ENCODE data around the gene CDS2.

Gene CDS2

DNA sequence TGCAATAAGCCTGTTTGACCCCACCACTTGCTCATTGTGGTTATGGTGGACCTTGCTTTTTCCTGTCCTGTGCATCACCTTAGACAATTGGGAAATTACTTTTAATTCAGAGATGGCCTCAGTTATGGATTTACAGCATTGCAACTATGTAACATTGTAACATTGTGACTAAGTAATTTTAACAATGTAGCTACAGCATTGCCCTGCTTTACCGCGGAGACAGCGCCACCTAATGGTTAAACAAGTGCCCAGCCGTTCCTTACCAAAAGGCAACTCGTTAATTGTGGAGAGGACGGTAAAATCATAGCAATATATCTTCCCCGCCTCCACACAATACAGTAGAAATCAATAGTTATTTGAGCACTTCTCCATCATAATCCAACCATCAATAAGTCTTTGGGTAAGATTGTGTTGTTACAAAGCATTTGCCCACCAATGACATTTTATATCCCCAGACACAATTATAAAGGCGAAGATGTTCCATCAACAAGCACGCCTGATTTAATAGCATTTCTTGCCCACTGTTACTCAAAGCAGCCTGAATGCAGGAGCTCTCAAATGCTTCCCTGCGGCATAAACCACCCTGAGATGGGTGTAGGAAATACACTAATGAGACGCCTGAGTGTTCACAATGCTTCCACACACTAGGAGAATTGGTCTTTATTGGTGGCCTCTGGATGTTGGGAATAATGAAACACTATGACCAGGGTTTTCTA lies 96.3 kb downstream of the CDS2 start:
- H3K9me3 ChIP-seq, result no peaks in the 10 kb centered on the region
- no peak overlapping the region for H3K4me3 ChIP-seq
- H3K27ac ChIP-seq, result no peak overlapping the region
- H3K4me1 ChIP-seq, result no peaks in the 10 kb centered on the region
- H3K36me3 ChIP-seq, result peaks cover 0 to 5% (median 3%) of the 10 kb centered on the region in 3 donors
- intact Hi-C loops (cut with DNase I; ENCODE audit: low total_unique reads), result no loop called here
- TF ChIP-seq, protein P1, sequence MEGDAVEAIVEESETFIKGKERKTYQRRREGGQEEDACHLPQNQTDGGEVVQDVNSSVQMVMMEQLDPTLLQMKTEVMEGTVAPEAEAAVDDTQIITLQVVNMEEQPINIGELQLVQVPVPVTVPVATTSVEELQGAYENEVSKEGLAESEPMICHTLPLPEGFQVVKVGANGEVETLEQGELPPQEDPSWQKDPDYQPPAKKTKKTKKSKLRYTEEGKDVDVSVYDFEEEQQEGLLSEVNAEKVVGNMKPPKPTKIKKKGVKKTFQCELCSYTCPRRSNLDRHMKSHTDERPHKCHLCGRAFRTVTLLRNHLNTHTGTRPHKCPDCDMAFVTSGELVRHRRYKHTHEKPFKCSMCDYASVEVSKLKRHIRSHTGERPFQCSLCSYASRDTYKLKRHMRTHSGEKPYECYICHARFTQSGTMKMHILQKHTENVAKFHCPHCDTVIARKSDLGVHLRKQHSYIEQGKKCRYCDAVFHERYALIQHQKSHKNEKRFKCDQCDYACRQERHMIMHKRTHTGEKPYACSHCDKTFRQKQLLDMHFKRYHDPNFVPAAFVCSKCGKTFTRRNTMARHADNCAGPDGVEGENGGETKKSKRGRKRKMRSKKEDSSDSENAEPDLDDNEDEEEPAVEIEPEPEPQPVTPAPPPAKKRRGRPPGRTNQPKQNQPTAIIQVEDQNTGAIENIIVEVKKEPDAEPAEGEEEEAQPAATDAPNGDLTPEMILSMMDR (IDR thresholded peaks at IDR 0.05), result peak; percentile 71 to 83
- DNase-seq, result no peak
- H3K27me3 ChIP-seq, result no peaks in the 10 kb centered on the region

DNA sequence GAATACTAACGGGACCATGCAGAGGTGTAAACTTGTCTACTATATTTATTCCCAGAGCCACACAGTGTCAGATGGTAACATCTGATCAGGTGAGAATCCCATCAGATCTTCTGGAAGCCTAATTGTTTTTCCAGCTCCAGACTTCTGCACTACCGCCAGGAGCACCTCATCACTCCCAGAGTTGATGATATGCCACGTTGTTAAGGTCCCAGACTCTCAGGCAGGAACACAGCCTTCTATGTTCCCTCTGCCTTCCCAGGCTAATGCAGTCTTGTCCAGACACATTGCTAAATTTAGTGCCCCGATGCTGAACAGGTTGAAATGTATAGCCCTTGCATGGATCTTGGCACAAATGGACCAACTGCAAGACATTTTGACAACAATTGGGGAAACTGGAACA lies 103.7 kb downstream of the CDS2 start:
- no peaks in the 10 kb centered on the region for H3K9me3 ChIP-seq
- no peak overlapping the region for H3K4me3 ChIP-seq
- no peaks in the 10 kb centered on the region for H3K27me3 ChIP-seq
- no peak for DNase-seq
- H3K4me1 ChIP-seq, result no peaks in the 10 kb centered on the region
- H3K27ac ChIP-seq, result no peak overlapping the region
- TF ChIP-seq, protein P1 (IDR thresholded peaks at IDR 0.05), result no peak
- intact Hi-C loops (cut with DNase I; ENCODE audit: low total_unique reads), result no loop called here
- H3K36me3 ChIP-seq, result peaks cover 0 to 6% (median 3%) of the 10 kb centered on the region in 3 donors

DNA sequence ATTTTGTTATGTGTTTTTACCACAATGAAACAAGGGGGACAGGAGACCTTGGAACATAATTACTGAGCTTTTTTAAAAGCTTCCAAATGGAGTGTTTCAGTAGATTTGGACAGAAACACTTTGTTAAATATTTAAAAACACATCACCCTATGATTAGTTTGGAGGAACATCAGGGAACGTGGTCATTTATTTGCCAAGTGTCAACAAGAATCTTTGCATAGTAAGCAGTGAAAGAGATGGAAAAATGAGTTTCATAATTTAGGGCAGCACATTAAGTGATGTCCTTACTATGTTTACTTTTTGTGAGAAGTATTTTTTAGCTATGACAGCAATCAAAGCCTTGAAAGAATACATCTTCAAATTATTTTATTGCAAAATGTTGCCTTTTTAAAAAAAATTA lies 107.3 kb downstream of the CDS2 start:
- H3K27ac ChIP-seq, result no peak overlapping the region
- H3K27me3 ChIP-seq, result no peaks in the 10 kb centered on the region
- TF ChIP-seq, protein P1 (IDR thresholded peaks at IDR 0.05), result no peak
- no peaks in the 10 kb centered on the region for H3K9me3 ChIP-seq
- H3K4me1 ChIP-seq, result no peaks in the 10 kb centered on the region
- intact Hi-C loops (cut with DNase I; ENCODE audit: low total_unique reads), result no loop called here
- H3K36me3 ChIP-seq, result peaks cover 0 to 6% (median 3%) of the 10 kb centered on the region in 3 donors
- DNase-seq, result no peak
- H3K4me3 ChIP-seq, result no peak overlapping the region

DNA sequence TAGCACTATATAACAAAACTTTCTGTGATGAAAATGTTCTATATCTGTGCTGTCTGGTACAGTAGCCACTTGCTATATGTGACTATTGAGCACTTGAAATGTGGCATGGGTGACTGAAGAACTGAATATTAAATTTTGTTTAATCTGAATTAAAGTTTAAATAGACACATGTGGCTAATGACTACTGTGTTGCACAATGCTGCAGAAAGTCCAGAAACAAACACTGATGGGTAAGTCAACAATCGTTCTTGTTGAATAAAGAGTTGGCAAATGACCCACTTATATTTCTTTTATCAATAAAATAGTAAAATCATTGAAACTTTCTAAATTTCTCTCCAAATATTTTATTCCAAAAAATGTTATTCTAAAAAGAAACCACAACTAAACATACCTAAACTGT lies 108.2 kb downstream of the CDS2 start:
- DNase-seq, result no peak
- Histone ChIP-seq H3K36me3 (peaks cover 0 to 6% (median 3%) of the 10 kb centered on the region in 3 donors), H3K4me3 (no peak overlapping the region), H3K27ac (no peak overlapping the region), H3K4me1 (no peaks in the 10 kb centered on the region), H3K27me3 (no peaks in the 10 kb centered on the region), H3K9me3 (no peaks in the 10 kb centered on the region)
- intact Hi-C loops (cut with DNase I; ENCODE audit: low total_unique reads), result no loop called here
- TF ChIP-seq, protein P1 (IDR thresholded peaks at IDR 0.05), result no peak

All from tibial artery (tissue), 4 donors.